Measurements from ENCODE around the gene PSMB10.
A peak's percentile ranks its signal among the peaks of the same experiment; 100 is the strongest.

PSMB10 gene

GRCh38 chr16:67907397-67908180 is 29.1 kb downstream of the PSMB10 start:
- Histone ChIP-seq H3K79me2 (peaks cover 58% of the 10 kb centered on the region), H3K9me3 (ENCODE audit: control insufficient read depth, low read length) (no peaks in the 10 kb centered on the region), H3K4me3 (ENCODE audit: low read depth, low read length) (no peak overlapping the region), H3K4me1 (no peaks in the 10 kb centered on the region), H3K27ac (no peak overlapping the region), H2AFZ (no peak overlapping the region), H3K27me3 (ENCODE audit: control insufficient read depth, insufficient read depth, low read length) (no peaks in the 10 kb centered on the region), H3K9ac (no peak overlapping the region), H3K4me2 (ENCODE audit: low read length) (no peak overlapping the region), H3K36me3 (ENCODE audit: control insufficient read depth, insufficient read depth, low read length) (no peaks in the 10 kb centered on the region)
- TF ChIP-seq CTCF (IDR thresholded peaks at IDR 0.05), result no peak

DNA sequence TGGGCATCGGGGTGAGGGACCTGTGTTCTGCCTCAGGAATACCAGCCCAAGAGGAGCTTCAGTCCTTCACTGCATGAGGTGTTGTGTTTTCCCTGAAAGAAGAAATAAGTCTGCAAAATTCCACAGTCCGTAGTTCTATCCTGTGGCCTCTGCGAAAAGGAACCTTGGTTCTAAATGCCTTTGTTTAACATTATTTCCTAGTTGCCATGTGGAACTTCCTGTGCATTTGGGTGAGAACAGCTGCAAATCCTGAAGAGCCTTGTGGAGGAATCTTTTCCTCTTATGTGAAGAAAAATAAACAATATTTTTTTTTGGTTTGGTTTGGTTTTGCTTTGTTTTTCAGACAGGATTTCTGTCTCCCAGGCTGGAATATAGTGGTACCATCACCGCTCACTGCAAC is 33.8 kb downstream of the PSMB10 start:
- Histone ChIP-seq H3K4me3 (ENCODE audit: low read depth, low read length) (no peak overlapping the region), H3K4me1 (peaks cover 4% of the 10 kb centered on the region), H2AFZ (no peak overlapping the region), H3K36me3 (ENCODE audit: control insufficient read depth, insufficient read depth, low read length) (no peaks in the 10 kb centered on the region), H3K9ac (no peak overlapping the region), H3K79me2 (peaks cover 55% of the 10 kb centered on the region), H3K4me2 (ENCODE audit: low read length) (no peak overlapping the region), H3K27ac (no peak overlapping the region), H3K27me3 (ENCODE audit: control insufficient read depth, insufficient read depth, low read length) (no peaks in the 10 kb centered on the region), H3K9me3 (ENCODE audit: control insufficient read depth, low read length) (no peaks in the 10 kb centered on the region)
- TF ChIP-seq CTCF (IDR thresholded peaks at IDR 0.05), result no peak

GRCh38 chr16:67901734-67902133 is 34.9 kb downstream of the PSMB10 start:
- no peaks in the 10 kb centered on the region for H3K9me3 ChIP-seq (ENCODE audit: control insufficient read depth, low read length)
- H3K4me3 ChIP-seq (ENCODE audit: low read depth, low read length), result no peak overlapping the region
- no peak overlapping the region for H3K9ac ChIP-seq
- no peak overlapping the region for H3K4me2 ChIP-seq (ENCODE audit: low read length)
- no peak for TF ChIP-seq CTCF (IDR thresholded peaks at IDR 0.05)
- no peak overlapping the region for H3K27ac ChIP-seq
- H3K4me1 ChIP-seq, result peaks cover 5% of the 10 kb centered on the region
- no peaks in the 10 kb centered on the region for H3K36me3 ChIP-seq (ENCODE audit: control insufficient read depth, insufficient read depth, low read length)
- no peak overlapping the region for H2AFZ ChIP-seq
- no peaks in the 10 kb centered on the region for H3K27me3 ChIP-seq (ENCODE audit: control insufficient read depth, insufficient read depth, low read length)
- H3K79me2 ChIP-seq, result peaks cover 56% of the 10 kb centered on the region

GRCh38 chr16:67897231-67897630 is 39.4 kb downstream of the PSMB10 start:
- H3K4me1 ChIP-seq, result peaks cover 12% of the 10 kb centered on the region

More at GRCh38 chr16:67897231-67897630, 39.4 kb downstream of the PSMB10 start:
- Histone ChIP-seq H3K4me3 (ENCODE audit: low read depth, low read length) (no peak overlapping the region), H3K9ac (no peak overlapping the region), H3K9me3 (ENCODE audit: control insufficient read depth, low read length) (no peaks in the 10 kb centered on the region), H3K79me2 (peaks cover 71% of the 10 kb centered on the region), H3K27me3 (ENCODE audit: control insufficient read depth, insufficient read depth, low read length) (no peaks in the 10 kb centered on the region), H3K4me2 (ENCODE audit: low read length) (peak overlapping the region; percentile 21), H2AFZ (no peak overlapping the region), H3K36me3 (ENCODE audit: control insufficient read depth, insufficient read depth, low read length) (no peaks in the 10 kb centered on the region), H3K27ac (no peak overlapping the region)
- TF ChIP-seq CTCF (IDR thresholded peaks at IDR 0.05), result no peak
